ENCODE results near the gene NDST4.

Gene NDST4

GRCh38 chr4:114785570-114785969 is 327.9 kb downstream of the NDST4 start:
- no peak for DNase-seq (ENCODE audit: low read depth)
- no peak for TF ChIP-seq CTCF (IDR thresholded peaks at IDR 0.05; ENCODE audit: low read length, missing control alignments)
- H3K4me3 ChIP-seq (replicated peaks; ENCODE audit: low read depth, low read length), result no peak overlapping the region

GRCh38 chr4:114783215-114783595 is 330.2 kb downstream of the NDST4 start:
- H3K4me3 ChIP-seq (replicated peaks; ENCODE audit: low read depth, low read length), result no peak overlapping the region

GRCh38 chr4:114782415-114783214 is 330.8 kb downstream of the NDST4 start:
- TF ChIP-seq CTCF (IDR thresholded peaks at IDR 0.05; ENCODE audit: low read length, missing control alignments), result no peak
- no peak overlapping the region for H3K4me3 ChIP-seq (replicated peaks; ENCODE audit: low read depth, low read length)
- no peak for DNase-seq (ENCODE audit: low read depth)

More at GRCh38 chr4:114783215-114783595, 330.2 kb downstream of the NDST4 start:
- TF ChIP-seq CTCF (IDR thresholded peaks at IDR 0.05; ENCODE audit: low read length, missing control alignments), result no peak
- DNase-seq (ENCODE audit: low read depth), result no peak

GRCh38 chr4:114780205-114780604 is 333.2 kb downstream of the NDST4 start:
- DNase-seq (ENCODE audit: low read depth), result peak; percentile 8
- TF ChIP-seq CTCF (IDR thresholded peaks at IDR 0.05; ENCODE audit: low read length, missing control alignments), result no peak
- no peak overlapping the region for H3K4me3 ChIP-seq (replicated peaks; ENCODE audit: low read depth, low read length)
